ENCODE data around the gene SLC22A17.

DNA sequence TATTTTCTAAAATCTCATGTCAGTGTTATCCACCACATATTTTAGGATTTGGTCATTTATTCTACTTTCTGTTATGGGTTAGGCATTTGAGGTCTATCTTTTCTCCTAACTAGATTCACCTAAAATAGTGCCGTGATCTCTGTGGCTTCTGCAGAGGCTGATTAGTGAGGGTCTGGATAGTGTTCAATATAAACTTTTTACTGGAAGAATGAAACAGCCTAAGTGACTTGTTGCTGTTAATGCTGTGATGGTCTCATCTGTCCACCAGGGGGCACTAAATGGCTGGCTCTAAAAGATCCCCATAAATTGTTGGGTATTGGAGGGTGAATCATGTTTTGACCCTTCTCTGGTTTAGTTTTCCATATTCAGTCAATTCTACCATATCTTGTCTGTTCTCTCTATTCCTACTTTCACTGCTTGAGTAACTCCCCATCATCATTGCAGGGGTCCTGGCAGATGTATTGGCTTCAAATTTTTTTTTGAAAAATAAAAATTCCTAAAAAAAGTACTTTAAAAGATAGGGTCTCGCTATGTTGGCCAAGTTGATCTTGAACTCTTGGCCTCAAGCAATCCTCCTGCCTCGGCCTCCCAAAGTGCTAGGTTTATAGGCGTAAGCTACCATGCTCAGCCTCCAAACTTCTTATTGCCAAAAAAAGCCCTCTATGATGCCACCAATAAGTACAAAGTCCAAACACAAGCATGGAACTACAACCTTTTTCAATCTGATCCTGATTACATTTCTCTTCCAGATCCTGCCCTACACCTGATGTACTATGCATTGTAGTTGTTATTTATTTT lies 24.5 kb downstream of the SLC22A17 start:
- TF ChIP-seq, protein P1, sequence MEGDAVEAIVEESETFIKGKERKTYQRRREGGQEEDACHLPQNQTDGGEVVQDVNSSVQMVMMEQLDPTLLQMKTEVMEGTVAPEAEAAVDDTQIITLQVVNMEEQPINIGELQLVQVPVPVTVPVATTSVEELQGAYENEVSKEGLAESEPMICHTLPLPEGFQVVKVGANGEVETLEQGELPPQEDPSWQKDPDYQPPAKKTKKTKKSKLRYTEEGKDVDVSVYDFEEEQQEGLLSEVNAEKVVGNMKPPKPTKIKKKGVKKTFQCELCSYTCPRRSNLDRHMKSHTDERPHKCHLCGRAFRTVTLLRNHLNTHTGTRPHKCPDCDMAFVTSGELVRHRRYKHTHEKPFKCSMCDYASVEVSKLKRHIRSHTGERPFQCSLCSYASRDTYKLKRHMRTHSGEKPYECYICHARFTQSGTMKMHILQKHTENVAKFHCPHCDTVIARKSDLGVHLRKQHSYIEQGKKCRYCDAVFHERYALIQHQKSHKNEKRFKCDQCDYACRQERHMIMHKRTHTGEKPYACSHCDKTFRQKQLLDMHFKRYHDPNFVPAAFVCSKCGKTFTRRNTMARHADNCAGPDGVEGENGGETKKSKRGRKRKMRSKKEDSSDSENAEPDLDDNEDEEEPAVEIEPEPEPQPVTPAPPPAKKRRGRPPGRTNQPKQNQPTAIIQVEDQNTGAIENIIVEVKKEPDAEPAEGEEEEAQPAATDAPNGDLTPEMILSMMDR (IDR thresholded peaks at IDR 0.05): peak; percentile 71 to 91 (median 77)
- TF ChIP-seq POLR2A (IDR thresholded peaks at IDR 0.05): no peak

Data from tibial nerve (tissue), 3 donors.